AG04449 (cell line): Measurements from ENCODE around the gene CYBA.

ENCODE experiments used
- CTCF ChIA-PET: fragments of 350-600 bp; formaldehyde crosslinking; extraction: SDS; loops from one replicate; lab custom pipeline; 2021; ENCODE audit warnings: antibody characterized with exemption; lab: Yijun Ruan, JAX
- POLR2A ChIA-PET: fragments of 400-600, 350-600 bp; formaldehyde crosslinking; extraction: SDS; loops from one replicate; lab custom pipeline; 2020; ENCODE audit warnings: antibody characterized with exemption, inconsistent platforms; lab: Yijun Ruan, JAX
- DNase-seq: peaks from one replicate; pipeline ENCODE4 v3.0.0-alpha.2; 2010; ENCODE audit warnings: low read depth, low spot score
- H3K4me3 ChIP-seq: 2 replicates; pipeline ENCODE4 v1.5.1; 2011; ENCODE audit warnings: low read depth, mild to moderate bottlenecking, control low read depth, low read length
- TF ChIP-seq, protein P1 (sequence below): IDR thresholded peaks from one replicate; pipeline ENCODE4 v1.5.1; 2011; ENCODE audit warnings: mild to moderate bottlenecking, moderate library complexity, low read length, control low read depth, inconsistent platforms; ENCODE audit not compliant: insufficient read depth; ENCODE audit errors: missing control alignments

The CYBA gene

DNA sequence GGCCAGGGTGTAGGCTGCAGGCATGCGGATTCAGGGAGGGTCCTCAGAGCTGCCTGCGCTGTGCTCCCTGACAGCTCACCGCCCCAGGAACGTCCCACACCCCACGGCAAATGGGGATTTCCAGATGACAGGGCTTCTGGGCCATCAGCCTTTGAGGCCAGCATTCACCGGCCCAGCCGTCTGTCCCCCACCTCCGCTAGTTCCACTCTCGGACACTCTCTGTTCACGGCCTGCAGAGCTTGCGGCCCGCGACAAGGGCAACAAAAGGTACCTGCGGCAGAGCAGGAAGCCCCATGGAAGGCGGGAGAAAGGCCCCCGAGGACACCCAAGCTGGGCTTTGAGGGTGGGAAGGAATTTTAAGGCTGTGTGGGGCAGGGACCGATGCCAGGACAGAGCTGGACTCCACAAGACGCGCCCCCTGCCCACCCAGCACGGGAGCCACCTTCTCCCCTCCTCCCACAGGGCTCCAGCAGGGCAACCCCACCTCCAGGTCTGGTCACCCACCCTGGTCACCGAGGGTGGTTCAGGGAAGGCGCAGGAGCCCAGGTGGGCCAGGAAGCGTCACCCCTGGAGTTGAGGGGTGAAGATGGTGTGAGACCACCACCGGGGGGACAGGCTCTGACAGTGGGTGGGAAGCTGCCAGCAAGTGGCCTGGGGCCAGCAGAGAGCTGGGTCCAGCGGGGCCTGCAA is 5.6 kb upstream of the CYBA start:
- DNase-seq, result no peak
- TF ChIP-seq, protein P1, sequence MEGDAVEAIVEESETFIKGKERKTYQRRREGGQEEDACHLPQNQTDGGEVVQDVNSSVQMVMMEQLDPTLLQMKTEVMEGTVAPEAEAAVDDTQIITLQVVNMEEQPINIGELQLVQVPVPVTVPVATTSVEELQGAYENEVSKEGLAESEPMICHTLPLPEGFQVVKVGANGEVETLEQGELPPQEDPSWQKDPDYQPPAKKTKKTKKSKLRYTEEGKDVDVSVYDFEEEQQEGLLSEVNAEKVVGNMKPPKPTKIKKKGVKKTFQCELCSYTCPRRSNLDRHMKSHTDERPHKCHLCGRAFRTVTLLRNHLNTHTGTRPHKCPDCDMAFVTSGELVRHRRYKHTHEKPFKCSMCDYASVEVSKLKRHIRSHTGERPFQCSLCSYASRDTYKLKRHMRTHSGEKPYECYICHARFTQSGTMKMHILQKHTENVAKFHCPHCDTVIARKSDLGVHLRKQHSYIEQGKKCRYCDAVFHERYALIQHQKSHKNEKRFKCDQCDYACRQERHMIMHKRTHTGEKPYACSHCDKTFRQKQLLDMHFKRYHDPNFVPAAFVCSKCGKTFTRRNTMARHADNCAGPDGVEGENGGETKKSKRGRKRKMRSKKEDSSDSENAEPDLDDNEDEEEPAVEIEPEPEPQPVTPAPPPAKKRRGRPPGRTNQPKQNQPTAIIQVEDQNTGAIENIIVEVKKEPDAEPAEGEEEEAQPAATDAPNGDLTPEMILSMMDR, result no peak
- ChIA-PET POLR2A (no interaction called here), CTCF (no interaction called here)
- no peak overlapping the region for H3K4me3 ChIP-seq

DNA sequence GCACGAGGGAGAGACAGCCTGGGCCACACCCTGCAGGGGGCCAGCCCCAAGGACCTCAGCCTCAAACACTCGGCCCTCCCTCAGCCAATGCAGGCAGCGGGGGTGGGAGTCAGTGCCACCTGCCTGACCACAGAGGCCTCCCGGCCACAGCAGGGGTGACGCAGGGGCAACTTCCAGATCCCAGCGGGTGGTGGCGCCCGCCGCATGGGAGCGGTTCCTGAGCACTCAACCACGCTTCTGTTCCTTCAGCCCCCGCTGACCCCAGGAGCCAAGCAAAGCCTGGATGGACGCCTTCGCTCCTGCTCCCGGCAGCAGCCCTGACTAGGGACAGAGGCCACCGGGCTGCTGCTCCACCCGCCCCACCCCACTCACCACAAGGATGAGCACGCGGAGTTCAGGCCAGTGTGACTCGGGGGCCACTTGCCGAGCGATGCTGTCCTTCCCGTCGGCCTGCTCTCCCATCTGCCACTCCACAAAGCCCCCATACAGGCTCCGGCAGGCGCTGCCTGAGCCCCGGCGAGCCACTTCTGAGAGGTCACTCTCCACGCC is 5.0 kb upstream of the CYBA start:
- CTCF ChIA-PET, result no interaction called here
- POLR2A ChIA-PET, result no interaction called here
- TF ChIP-seq, protein P1, result no peak
- DNase-seq, result no peak
- no peak overlapping the region for H3K4me3 ChIP-seq

- no peak overlapping the region for H3K4me3 ChIP-seq
- DNase-seq, result no peak
- POLR2A ChIA-PET, result no interaction called here
- CTCF ChIA-PET, result no interaction called here
- TF ChIP-seq, protein P1, result no peak
Measured at GRCh38 chr16:88655053-88655732, 4.3 kb upstream of the CYBA start.

GRCh38 chr16:88654363-88655052 is 3.7 kb upstream of the CYBA start:
- ChIA-PET CTCF (no interaction called here), POLR2A (no interaction called here)
- DNase-seq, result no peak
- no peak overlapping the region for H3K4me3 ChIP-seq
- TF ChIP-seq, protein P1, result no peak

DNA sequence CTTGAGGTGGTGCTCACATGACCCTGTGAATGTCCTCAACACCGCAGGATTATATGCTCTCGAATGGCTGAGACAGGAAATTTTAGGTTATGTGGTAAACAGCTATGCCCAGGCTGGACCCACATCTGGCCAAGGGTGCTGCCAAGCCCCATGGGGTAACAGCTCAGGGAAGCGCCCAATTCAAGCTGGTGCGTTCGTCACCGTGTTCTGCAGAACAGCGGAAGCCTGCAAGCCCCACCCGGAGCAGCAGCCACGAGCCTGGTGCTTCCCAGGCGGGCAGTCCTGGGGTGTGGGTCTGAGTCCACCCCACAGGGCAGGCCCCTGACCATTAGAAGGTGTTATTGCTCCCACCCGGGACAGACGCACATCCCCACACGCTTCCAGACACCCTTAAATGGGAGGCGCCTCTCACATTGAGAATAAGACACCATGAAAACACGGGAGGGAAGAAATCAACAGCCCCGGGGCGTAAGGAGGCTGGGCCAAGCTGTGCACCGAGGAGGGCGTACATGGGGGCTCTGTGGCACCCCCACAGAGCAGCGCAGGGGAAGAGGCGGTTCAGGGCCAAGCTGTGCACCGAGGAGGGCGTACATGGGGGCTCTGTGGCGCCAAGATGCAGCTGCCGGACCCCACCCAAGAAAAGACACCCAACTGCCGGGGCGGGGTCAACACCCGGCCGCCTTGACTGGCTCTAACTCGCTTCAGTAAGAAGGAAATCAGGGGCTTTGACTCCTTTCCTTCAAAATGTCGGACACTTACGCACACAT is 2.9 kb upstream of the CYBA start:
- CTCF ChIA-PET, result no interaction called here
- H3K4me3 ChIP-seq, result no peak overlapping the region
- TF ChIP-seq, protein P1, result no peak
- POLR2A ChIA-PET, result no interaction called here
- no peak for DNase-seq

DNA sequence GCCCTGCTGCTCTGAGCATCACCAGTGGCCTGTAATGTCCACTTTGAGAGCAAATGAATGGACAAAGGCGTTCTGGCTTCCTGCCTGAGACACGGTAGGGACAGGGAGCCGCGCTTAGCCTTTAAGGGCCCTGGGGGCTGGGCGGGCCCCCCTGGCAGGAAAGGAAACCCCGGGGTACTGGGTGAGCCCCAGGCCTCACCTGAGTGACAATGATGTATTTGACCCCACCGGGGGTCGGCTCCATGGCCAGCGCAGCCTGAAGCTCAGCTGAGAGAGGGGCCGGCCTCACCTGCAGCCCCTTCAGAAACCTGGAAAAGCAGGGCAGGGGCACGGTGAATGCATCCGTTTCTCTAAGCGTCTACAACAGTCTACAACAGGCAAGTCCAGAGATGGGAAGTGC is 2.2 kb upstream of the CYBA start:
- TF ChIP-seq, protein P1, result no peak
- CTCF ChIA-PET, result no interaction called here
- H3K4me3 ChIP-seq, result no peak overlapping the region
- DNase-seq, result no peak
- POLR2A ChIA-PET, result no interaction called here
